HepG2 (cell line): ENCODE measurements around the gene SLC16A5. TPM values are rescaled to one million over a fixed set of nuclear protein-coding genes. Genes with fewer than 3 reads are reported as not detected.

ENCODE experiments used
- ATF1 ChIP-seq: IDR thresholded peaks from 2 replicates; pipeline ENCODE4 v1.6.1; 2016; ENCODE audit warnings: mild to moderate bottlenecking, control low read depth
- CCDC6 ChIP-seq: sonication (generic); formaldehyde crosslinking; IDR thresholded peaks from 2 replicates; pipeline ENCODE4 v1.8.1; 2022; ENCODE audit warnings: mild to moderate bottlenecking, missing genetic modification reagents, moderate library complexity
- DR1 ChIP-seq: sonication (generic); formaldehyde crosslinking; IDR thresholded peaks from 2 replicates; pipeline ENCODE4 v1.8.0; 2021; ENCODE audit warnings: mild to moderate bottlenecking, missing genetic modification reagents, inconsistent platforms
- FOXP4 ChIP-seq: sonication (generic); formaldehyde crosslinking; IDR thresholded peaks from 2 replicates; pipeline ENCODE4 v1.4.0; 2020; ENCODE audit warnings: missing genetic modification reagents
- GABPB1 ChIP-seq: IDR thresholded peaks from 2 replicates; pipeline ENCODE4 v1.6.1; 2016; ENCODE audit warnings: mild to moderate bottlenecking, missing genetic modification reagents, moderate library complexity, missing compliant biosample characterization
- HIC2 ChIP-seq: sonication (generic); formaldehyde crosslinking; IDR thresholded peaks from 2 replicates; pipeline ENCODE4 v1.9.0; 2022; ENCODE audit warnings: low read depth, missing genetic modification reagents
- HNF4A ChIP-seq: sonication (generic); formaldehyde crosslinking; IDR thresholded peaks from 2 replicates; pipeline ENCODE4 v1.4.0; 2020; ENCODE audit warnings: missing genetic modification reagents
- NCOA1 ChIP-seq: sonication (generic); formaldehyde crosslinking; IDR thresholded peaks from 2 replicates; pipeline ENCODE4 v1.9.0; 2021; ENCODE audit warnings: missing genetic modification reagents
- NFRKB ChIP-seq: fragments of 450-650 bp; IDR thresholded peaks from 2 replicates; pipeline ENCODE4 v1.6.1; 2017
- PCBP1 ChIP-seq: fragments of 200-400 bp; formaldehyde crosslinking; IDR thresholded peaks from 2 replicates; pipeline ENCODE4 v1.6.1; 2017; ENCODE audit warnings: mild to moderate bottlenecking, low read depth, low read length, borderline replicate concordance
- SOX6 ChIP-seq, 2 experiments: fragments of 450-650 bp in 1 of 2; sonication (generic) in 1 of 2; formaldehyde crosslinking in 1 of 2; IDR thresholded peaks; 2 replicates each; pipeline versions ENCODE4 v1.4.0 to v1.6.1; 2017 to 2020; ENCODE audit warnings: antibody characterized with exemption in 1 of 2, mild to moderate bottlenecking in 1 of 2, missing genetic modification reagents in 1 of 2
- ZFP36 ChIP-seq: fragments of 150-350 bp; IDR thresholded peaks from 2 replicates; pipeline ENCODE4 v1.6.1; 2018; ENCODE audit warnings: borderline replicate concordance, low read length, low read depth; ENCODE audit not compliant: partially characterized antibody
- ZMYM2 ChIP-seq: sonication (generic); formaldehyde crosslinking; IDR thresholded peaks from 2 replicates; pipeline ENCODE4 v1.8.0; 2022; ENCODE audit warnings: mild to moderate bottlenecking, missing genetic modification reagents
- ZNF512B ChIP-seq: sonication (generic); formaldehyde crosslinking; IDR thresholded peaks from 2 replicates; pipeline ENCODE4 v1.5.1; 2020; ENCODE audit warnings: missing genetic modification reagents, mild to moderate bottlenecking, borderline replicate concordance
- ZNF75D ChIP-seq: sonication (generic); formaldehyde crosslinking; IDR thresholded peaks from 2 replicates; pipeline ENCODE4 v1.8.1; 2023; ENCODE audit warnings: missing genetic modification reagents, mild to moderate bottlenecking, borderline replicate concordance
- ZNF766 ChIP-seq: sonication (generic); formaldehyde crosslinking; IDR thresholded peaks from 2 replicates; pipeline ENCODE4 v1.5.0; 2020; ENCODE audit warnings: missing genetic modification reagents, borderline replicate concordance
- ZXDC ChIP-seq: sonication (generic); formaldehyde crosslinking; IDR thresholded peaks from 2 replicates; pipeline ENCODE4 v1.5.0; 2020; ENCODE audit warnings: mild to moderate bottlenecking, missing genetic modification reagents
- polyA plus RNA-seq, 8 experiments: library from polyadenylated mRNA; depleted of rRNA in 3 of 8; stranded (reverse) in 7 of 8; unstranded in 1 of 8; fragments of >200 nt; fragmentation: Illumina TruSeq in 4 of 8; extraction: Trizol in 4 of 8; gene quantifications; 2 replicates each; pipeline versions ENCODE4 v1.2.1 to v1.2.3, GENCODE V29; 2011 to 2016; ENCODE audit warnings: low read depth in 4 of 8, missing spikeins in 1 of 8, mixed read lengths in 1 of 8; ENCODE audit not compliant: insufficient read depth in 1 of 8
- total RNA-seq, 5 experiments: library from RNA; depleted of rRNA; stranded (reverse); fragments of >200 nt; fragmentation: Illumina TruSeq; extraction: Trizol; gene quantifications; 2 replicates each; pipeline ENCODE4 v1.2.3, GENCODE V29; 2016; ENCODE audit warnings: low read depth in 1 of 5
- TF ChIP-seq, protein P1 (sequence below): fragments of 450-650 bp; IDR thresholded peaks from 2 replicates; pipeline ENCODE4 v1.6.1; 2017

Gene SLC16A5
- total and polyA plus RNA-seq, 2 of the 13 experiments (the other 11 are each of a cell fraction or from before 2014, with no cell fraction given): 0.69 to 5.6 TPM

- peak; percentile 95; the same call in 1 of the 2 replicates for TF ChIP-seq ZXDC
- TF ChIP-seq PCBP1: no peak
- TF ChIP-seq ZNF512B (CRISPR knock-in tag): no peak
- no peak for TF ChIP-seq ZNF75D (CRISPR knock-in tag)
- no peak for TF ChIP-seq SOX6 (IDR thresholded peaks at IDR 0.05)
- TF ChIP-seq SOX6 (CRISPR knock-in tag; IDR thresholded peaks at IDR 0.05): peak; percentile 51
- TF ChIP-seq ZFP36: no peak
- TF ChIP-seq DR1 (CRISPR knock-in tag): no peak; the same call in 1 of the 2 replicates
- TF ChIP-seq, protein P1, sequence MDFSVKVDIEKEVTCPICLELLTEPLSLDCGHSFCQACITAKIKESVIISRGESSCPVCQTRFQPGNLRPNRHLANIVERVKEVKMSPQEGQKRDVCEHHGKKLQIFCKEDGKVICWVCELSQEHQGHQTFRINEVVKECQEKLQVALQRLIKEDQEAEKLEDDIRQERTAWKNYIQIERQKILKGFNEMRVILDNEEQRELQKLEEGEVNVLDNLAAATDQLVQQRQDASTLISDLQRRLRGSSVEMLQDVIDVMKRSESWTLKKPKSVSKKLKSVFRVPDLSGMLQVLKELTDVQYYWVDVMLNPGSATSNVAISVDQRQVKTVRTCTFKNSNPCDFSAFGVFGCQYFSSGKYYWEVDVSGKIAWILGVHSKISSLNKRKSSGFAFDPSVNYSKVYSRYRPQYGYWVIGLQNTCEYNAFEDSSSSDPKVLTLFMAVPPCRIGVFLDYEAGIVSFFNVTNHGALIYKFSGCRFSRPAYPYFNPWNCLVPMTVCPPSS: no peak
- no peak for TF ChIP-seq NCOA1 (CRISPR knock-in tag)
- peak; percentile 99; the same call in 1 of the 2 replicates for TF ChIP-seq ZNF766 (CRISPR knock-in tag)
- no peak for TF ChIP-seq ATF1 (CRISPR knock-in tag)
- peak; percentile 39; the same call in 1 of the 2 replicates for TF ChIP-seq FOXP4 (CRISPR knock-in tag)
- TF ChIP-seq GABPB1 (CRISPR knock-in tag): peak; percentile 93
- TF ChIP-seq CCDC6 (CRISPR knock-in tag): peak; percentile 81; the same call in 1 of the 2 replicates
- peak; percentile 24; the same call in 1 of the 2 replicates for TF ChIP-seq HIC2
- no peak for TF ChIP-seq ZMYM2
- no peak for TF ChIP-seq HNF4A (CRISPR knock-in tag)
- no peak for TF ChIP-seq NFRKB
These were observed 43.7 kb downstream of the SLC16A5 start, which contains the start of gene NT5C (continued) for GRCh38 chr17:75131278-75132017.
